GM12878 (cell line): Measurements from ENCODE around the gene ABCC4. TPM values are rescaled to one million over a fixed set of nuclear protein-coding genes. Genes with fewer than 3 reads are reported as not detected.
"Not testable (repeated sequence)": the region's sequence is repeated elsewhere in the genome, so short reads cannot be mapped to it uniquely, and the experiment has no call there.

Experiments
- ATAC-seq: fragments of 200-7000 bp; cut with Tn5 transposase; 3 replicates; pipeline ENCODE4 v1.9.1; 2020; ENCODE audit warnings: mild to moderate bottlenecking, moderate library complexity
- BruUV-seq: library from RNA; stranded (reverse); fragments of 400-500 nt; replicated peaks from 2 replicates; lab custom pipeline; 2021; lab: Mats Ljungman, UMichigan
- CTCF ChIA-PET: fragments of 300-600 bp; sonication (Branson Sonifier 250); formaldehyde crosslinking; extraction: SDS; loops from one replicate; lab custom pipeline; 2021; ENCODE audit warnings: inconsistent platforms; lab: Yijun Ruan, JAX
- POLR2A ChIA-PET: fragments of 350-600 bp; formaldehyde crosslinking; extraction: SDS; loops from one replicate; lab custom pipeline; 2021; ENCODE audit warnings: inconsistent platforms; lab: Charles Lee
- RAD21 ChIA-PET: fragments of 300-600 bp; sonication (Branson Sonifier 250); formaldehyde crosslinking; loops from one replicate; lab custom pipeline; 2023; ENCODE audit warnings: antibody characterized with exemption; ENCODE audit not compliant: unreplicated experiment; lab: Charles Lee
- SMC1A ChIA-PET: fragments of 300-600 bp; sonication (Branson Sonifier 250); formaldehyde crosslinking; loops from one replicate; lab custom pipeline; 2023; ENCODE audit not compliant: unreplicated experiment, uncharacterized antibody; lab: Charles Lee
- DNase-seq: peaks from one replicate; pipeline ENCODE4 v3.0.0-alpha.2; 2011; ENCODE audit warnings: low read depth, low spot score
- FAIRE-seq: peaks from 3 replicates; lab custom pipeline; 2011; peaks lifted over from hg19 to GRCh38; lab: Jason Lieb, UNC
- H2AFZ ChIP-seq: 2 replicates; pipeline ENCODE4 v1.6.0; 2011; ENCODE audit warnings: low read depth, low read length, control low read depth; ENCODE audit not compliant: control insufficient read depth
- H3K27ac ChIP-seq: 2 replicates; pipeline ENCODE4 v1.5.1; 2011; ENCODE audit warnings: control low read depth; ENCODE audit not compliant: control insufficient read depth, insufficient read depth
- H3K27me3 ChIP-seq, 2 experiments: replicated peaks in 1 of 2; 2 replicates each; pipeline versions ENCODE4 v1.6.0 to v1.6.1; 2011; ENCODE audit warnings: low read length in 1 of 2; ENCODE audit not compliant: control insufficient read depth in 2 of 2, insufficient read depth in 2 of 2
- H3K36me3 ChIP-seq, 2 experiments: 2 replicates each; pipeline ENCODE4 v1.5.1; 2011; ENCODE audit warnings: low read length in 1 of 2; ENCODE audit not compliant: control insufficient read depth in 2 of 2, insufficient read depth in 2 of 2
- H3K4me1 ChIP-seq: 2 replicates; pipeline ENCODE4 v1.6.1; 2011; ENCODE audit warnings: mild to moderate bottlenecking, low read length, moderate library complexity, mixed read lengths; ENCODE audit not compliant: control insufficient read depth, insufficient read depth
- H3K4me2 ChIP-seq: 2 replicates; pipeline ENCODE4 v1.6.0; 2011; ENCODE audit warnings: control low read depth; ENCODE audit not compliant: control insufficient read depth, insufficient read depth
- H3K4me3 ChIP-seq: fragments of 200-600 bp; sonication (generic); 2 replicates; pipeline ENCODE4 v1.5.1; 2016
- H3K79me2 ChIP-seq: 2 replicates; pipeline ENCODE4 v1.6.0; 2011; ENCODE audit warnings: low read length; ENCODE audit not compliant: control insufficient read depth, insufficient read depth
- H3K9ac ChIP-seq: 2 replicates; pipeline ENCODE4 v1.8.0; 2011; ENCODE audit warnings: low read length, control low read depth, mixed read lengths; ENCODE audit not compliant: control insufficient read depth, insufficient read depth
- H3K9me3 ChIP-seq: replicated peaks from 3 replicates; pipeline ENCODE4 v1.5.1; 2011; ENCODE audit warnings: mild to moderate bottlenecking, low read length; ENCODE audit not compliant: control insufficient read depth, insufficient read depth
- H4K20me1 ChIP-seq: 2 replicates; pipeline ENCODE4 v1.6.0; 2011; ENCODE audit not compliant: control insufficient read depth, insufficient read depth
- CBFB ChIP-seq: IDR thresholded peaks from 2 replicates; pipeline ENCODE4 v1.6.1; 2016; ENCODE audit warnings: antibody characterized with exemption, low read depth
- E2F4 ChIP-seq: IDR thresholded peaks from 2 replicates; pipeline ENCODE4 v1.6.1; 2012; ENCODE audit warnings: low read depth, low read length, improper control_type of control experiment
- EED ChIP-seq: sonication (generic); IDR thresholded peaks from 2 replicates; pipeline ENCODE4 v1.6.1; 2016; ENCODE audit warnings: antibody characterized with exemption, low read depth
- IKZF1 ChIP-seq: fragments of 450-650 bp; conservative IDR thresholded peaks from 2 replicates; pipeline ENCODE4 v1.6.1; 2017; ENCODE audit warnings: antibody characterized with exemption, mild to moderate bottlenecking
- MYC ChIP-seq: IDR thresholded peaks from 2 replicates; pipeline ENCODE4 v1.6.1; 2011; ENCODE audit warnings: mild to moderate bottlenecking, low read length, moderate library complexity, inconsistent platforms; ENCODE audit not compliant: insufficient read depth, insufficient replicate concordance, insufficient read length, severe bottlenecking
- NR2C2 ChIP-seq: IDR thresholded peaks from 2 replicates; pipeline ENCODE4 v1.6.1; 2011; ENCODE audit warnings: borderline replicate concordance, low read depth; ENCODE audit not compliant: control insufficient read depth, insufficient read length
- RBBP5 ChIP-seq: fragments of 200-600 bp; sonication (generic); conservative IDR thresholded peaks from 2 replicates; pipeline ENCODE4 v1.6.1; 2016
- SRF ChIP-seq, 2 experiments: IDR thresholded peaks; 2 replicates each; pipeline ENCODE4 v1.6.1; 2011; ENCODE audit warnings: low read depth in 2 of 2, low read length in 2 of 2, mild to moderate bottlenecking in 1 of 2, moderate library complexity in 1 of 2
- WGBS: methylation state at CpG from one replicate; pipeline ENCODE4 v1.1.6; 2016; ENCODE audit warnings: low lambda C conversion rate; ENCODE audit not compliant: insufficient replicate concordance, insufficient coverage; ENCODE audit errors: missing lambda C conversion rate; 5-methylcytosine and 5-hydroxymethylcytosine counted together
- in situ Hi-C: fragments of 300-500 bp; cut with MboI; formaldehyde crosslinking; loops from 9 replicates; pipeline ENCODE4 v1.14.3; 2018; ENCODE audit warnings: mixed read lengths
- intact Hi-C: fragments of 100-400 bp; cut with micrococcal nuclease; formaldehyde crosslinking; loops from one replicate; pipeline ENCODE4 v1.14.2; 2022; ENCODE audit not compliant: unreplicated experiment
- polyA plus RNA-seq, 11 experiments: library from polyadenylated mRNA; depleted of rRNA in 4 of 11; unstranded in 6 of 11; stranded (reverse) in 5 of 11; fragments of >200 nt; fragmentation: Nextera tagmentation in 4 of 11; fragmentation: Illumina TruSeq in 1 of 11; extraction: Ambion mirVana in 4 of 11; extraction: Trizol in 1 of 11; gene quantifications; 1 replicate in 1 of 11; 2 replicates in 10 of 11; pipeline versions ENCODE4 v1.2.1 to v1.2.3, GENCODE V29; 2011 to 2016; ENCODE audit warnings: inconsistent platforms in 2 of 11, missing spikeins in 2 of 11, low read depth in 1 of 11
- total RNA-seq, 4 experiments: library from RNA; depleted of rRNA in 3 of 4; stranded (reverse); fragments of >200 nt in 3 of 4; fragmentation: Illumina TruSeq in 1 of 4; extraction: Trizol in 1 of 4; gene quantifications; 2 replicates each; pipeline versions ENCODE4 v1.2.1 to v1.2.3, GENCODE V29; 2013 to 2021
- TF ChIP-seq, protein P1 (sequence below): fragments of 450-650 bp; IDR thresholded peaks from 2 replicates; pipeline ENCODE4 v1.6.1; 2017; ENCODE audit warnings: mild to moderate bottlenecking, moderate library complexity

ABCC4 gene
- total and polyA plus RNA-seq, 10 of the 15 experiments (the other 5 are each of a cell fraction or from before 2014, with no cell fraction given), result 7.2 to 44.4 (median 24.1) TPM

GRCh38 chr13:95292622-95293021, 8.6 kb downstream of the ABCC4 start (continued):
- no peak for TF ChIP-seq CBFB

DNA sequence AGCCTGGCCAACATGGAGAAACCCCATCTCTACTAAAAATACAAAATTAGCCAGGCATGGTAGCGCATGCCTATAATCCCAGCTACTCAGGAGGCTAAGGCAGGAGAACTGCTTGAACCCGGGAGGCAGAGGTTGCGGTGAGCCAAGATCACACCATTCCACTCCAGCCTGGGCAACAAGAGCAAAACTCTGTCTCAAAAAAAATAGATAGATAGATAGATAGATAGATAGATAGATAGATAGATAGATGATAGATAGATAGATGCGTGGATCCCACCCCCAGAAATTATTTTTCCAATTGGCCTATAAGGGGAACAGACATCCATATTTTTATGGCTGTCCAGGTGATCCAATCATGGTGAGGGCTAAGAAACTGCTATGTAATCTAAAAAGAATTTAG, 11.3 kb downstream of the ABCC4 start:
- H2AFZ ChIP-seq, intact Hi-C loops, ATAC-seq, FAIRE-seq, H3K4me2 ChIP-seq, DNase-seq, H3K4me3 ChIP-seq, H3K9ac ChIP-seq, in situ Hi-C loops, H3K27ac ChIP-seq, H3K9me3 ChIP-seq, H3K36me3 ChIP-seq, H4K20me1 ChIP-seq, BruUV-seq, H3K27me3 ChIP-seq: not testable (repeated sequence)
- CTCF ChIA-PET, result interaction anchor here (0.6 to 2.9 kb wide), 2 partner anchors 101 to 371 kb away, joined by 3 to 10 read pairs; no protein-coding TSS in a partner anchor
- peaks cover 19% of the 10 kb centered on the region for H3K4me1 ChIP-seq
- H3K79me2 ChIP-seq, result peaks cover 52% of the 10 kb centered on the region
- POLR2A ChIA-PET, result interaction anchor here (0.5 to 0.7 kb wide), 2 partner anchors 12 to 26 kb away, joined by 3 to 4 read pairs; no protein-coding TSS in a partner anchor
- RAD21 ChIA-PET, result interaction anchor here (1.3 kb wide), 1 partner anchor 98 kb away, joined by 5 read pairs; no protein-coding TSS in a partner anchor
- SMC1A ChIA-PET, result interaction anchor here (0.7 to 1.1 kb wide), 2 partner anchors 82 to 198 kb away, joined by 3 read pairs; no protein-coding TSS in a partner anchor
- WGBS, result 98% methylated on average over 4 of the region's 4 CpGs

- Histone ChIP-seq H3K9me3 (no peaks in the 10 kb centered on the region; the same call in 2 of the 3 replicates), H3K36me3 (peaks cover 3 to 7% of the 10 kb centered on the region in 2 experiments; a peak in 3 of 4 replicates), H3K4me3 (no peak overlapping the region), H3K27ac (no peak overlapping the region), H3K27me3 (no peaks in the 10 kb centered on the region), H2AFZ (no peak overlapping the region), H4K20me1 (no peaks in the 10 kb centered on the region; the same call in 1 of the 2 replicates), H3K79me2 (peaks cover 54% of the 10 kb centered on the region)
- DNase-seq (no peak), FAIRE-seq (no peak), ATAC-seq (no peak)
- WGBS, result 98% methylated on average over 4 of the region's 4 CpGs
- intact Hi-C loops, result no loop called here
- RAD21 ChIA-PET, result interaction anchor here (0.6 to 2.0 kb wide), 3 partner anchors 10 to 97 kb away, joined by 3 to 4 read pairs (median 3); no protein-coding TSS in a partner anchor
- in situ Hi-C loops, result no loop called here
- TSS peak; percentile 12 for BruUV-seq
- TF ChIP-seq, protein P1, sequence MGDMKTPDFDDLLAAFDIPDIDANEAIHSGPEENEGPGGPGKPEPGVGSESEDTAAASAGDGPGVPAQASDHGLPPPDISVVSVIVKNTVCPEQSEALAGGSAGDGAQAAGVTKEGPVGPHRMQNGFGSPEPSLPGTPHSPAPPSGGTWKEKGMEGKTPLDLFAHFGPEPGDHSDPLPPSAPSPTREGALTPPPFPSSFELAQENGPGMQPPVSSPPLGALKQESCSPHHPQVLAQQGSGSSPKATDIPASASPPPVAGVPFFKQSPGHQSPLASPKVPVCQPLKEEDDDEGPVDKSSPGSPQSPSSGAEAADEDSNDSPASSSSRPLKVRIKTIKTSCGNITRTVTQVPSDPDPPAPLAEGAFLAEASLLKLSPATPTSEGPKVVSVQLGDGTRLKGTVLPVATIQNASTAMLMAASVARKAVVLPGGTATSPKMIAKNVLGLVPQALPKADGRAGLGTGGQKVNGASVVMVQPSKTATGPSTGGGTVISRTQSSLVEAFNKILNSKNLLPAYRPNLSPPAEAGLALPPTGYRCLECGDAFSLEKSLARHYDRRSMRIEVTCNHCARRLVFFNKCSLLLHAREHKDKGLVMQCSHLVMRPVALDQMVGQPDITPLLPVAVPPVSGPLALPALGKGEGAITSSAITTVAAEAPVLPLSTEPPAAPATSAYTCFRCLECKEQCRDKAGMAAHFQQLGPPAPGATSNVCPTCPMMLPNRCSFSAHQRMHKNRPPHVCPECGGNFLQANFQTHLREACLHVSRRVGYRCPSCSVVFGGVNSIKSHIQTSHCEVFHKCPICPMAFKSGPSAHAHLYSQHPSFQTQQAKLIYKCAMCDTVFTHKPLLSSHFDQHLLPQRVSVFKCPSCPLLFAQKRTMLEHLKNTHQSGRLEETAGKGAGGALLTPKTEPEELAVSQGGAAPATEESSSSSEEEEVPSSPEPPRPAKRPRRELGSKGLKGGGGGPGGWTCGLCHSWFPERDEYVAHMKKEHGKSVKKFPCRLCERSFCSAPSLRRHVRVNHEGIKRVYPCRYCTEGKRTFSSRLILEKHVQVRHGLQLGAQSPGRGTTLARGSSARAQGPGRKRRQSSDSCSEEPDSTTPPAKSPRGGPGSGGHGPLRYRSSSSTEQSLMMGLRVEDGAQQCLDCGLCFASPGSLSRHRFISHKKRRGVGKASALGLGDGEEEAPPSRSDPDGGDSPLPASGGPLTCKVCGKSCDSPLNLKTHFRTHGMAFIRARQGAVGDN, result no peak
- no peak for TF ChIP-seq MYC
- TF ChIP-seq EED, result no peak
- TF ChIP-seq SRF (IDR thresholded peaks at IDR 0.05; ENCODE audit: low read depth in 2 of 2, low read length in 2 of 2), result no peak
- no peak for TF ChIP-seq E2F4
- TF ChIP-seq IKZF1, result no peak
- no peak for TF ChIP-seq NR2C2
- no peak for TF ChIP-seq RBBP5
- TF ChIP-seq, all 136 proteins: peak for 0
- ChIA-PET POLR2A (interaction anchor here (2.1 kb wide), 1 partner anchor 9 kb away, joined by 11 read pairs; no protein-coding TSS in a partner anchor), SMC1A (interaction anchor here (0.7 to 2.0 kb wide), 9 partner anchors 9 to 115 kb away, joined by 3 to 19 read pairs (median 6); no protein-coding TSS in a partner anchor), CTCF (interaction anchor here (1.6 to 2.8 kb wide), 5 partner anchors 8 to 115 kb away, joined by 4 to 20 read pairs (median 7); no protein-coding TSS in a partner anchor)
- Histone ChIP-seq H3K4me1 (peaks cover 17% of the 10 kb centered on the region), H3K9ac (no peak overlapping the region), H3K4me2 (no peak overlapping the region)
Measured at GRCh38 chr13:95289020-95289444, 12.2 kb downstream of the ABCC4 start.
